Upper lobe of right lung (tissue), 1 donor: ENCODE results near the gene GPD1L. TPM values are rescaled to one million over a fixed set of nuclear protein-coding genes. Genes with fewer than 3 reads are reported as not detected.
A peak's percentile ranks its signal among the peaks of the same experiment; 100 is the strongest.

Experiments
- ATAC-seq: fragments of 200-7000 bp; cut with Tn5 transposase; one replicate; pipeline ENCODE4 v1.9.1; 2020; ENCODE audit warnings: mild to moderate bottlenecking, moderate library complexity
- DNase-seq: peaks from one replicate; pipeline ENCODE4 v3.0.0-alpha.2; 2020
- H3K27ac ChIP-seq: fragments of 200-600 bp; one replicate; pipeline ENCODE4 v1.8.0; 2022
- H3K27me3 ChIP-seq: fragments of 200-600 bp; one replicate; pipeline ENCODE4 v1.8.0; 2022; ENCODE audit warnings: mild to moderate bottlenecking
- H3K36me3 ChIP-seq: fragments of 200-600 bp; one replicate; pipeline ENCODE4 v1.8.0; 2022
- H3K4me1 ChIP-seq: fragments of 200-600 bp; one replicate; pipeline ENCODE4 v1.8.0; 2022
- H3K4me3 ChIP-seq: fragments of 200-600 bp; one replicate; pipeline ENCODE4 v1.8.0; 2022; ENCODE audit warnings: mild to moderate bottlenecking
- H3K9me3 ChIP-seq: fragments of 200-600 bp; one replicate; pipeline ENCODE4 v1.8.0; 2022
- intact Hi-C: fragments of 100-400 bp; cut with DNase I; formaldehyde crosslinking; loops from one replicate; pipeline ENCODE4 v1.11.0; 2022
- total RNA-seq: library from RNA; stranded (reverse); fragmentation: NEBNext Ultra II Directional; extraction: Animal tissue kit (Norgen Biotek cat#: 25700); gene quantifications from one replicate; pipeline ENCODE4 v1.2.1, GENCODE V29; 2021
- TF ChIP-seq, protein P1 (sequence below): fragments of 200-600 bp; IDR thresholded peaks from one replicate; pipeline ENCODE4 v1.8.0; 2022; ENCODE audit warnings: antibody characterized with exemption
- donor health status: DM: no; HTN: yes; CAD: no; lungs with severe emphysema.

The GPD1L gene
- total RNA-seq, 1 donor from 2014 or later, result 84.1 TPM

DNA sequence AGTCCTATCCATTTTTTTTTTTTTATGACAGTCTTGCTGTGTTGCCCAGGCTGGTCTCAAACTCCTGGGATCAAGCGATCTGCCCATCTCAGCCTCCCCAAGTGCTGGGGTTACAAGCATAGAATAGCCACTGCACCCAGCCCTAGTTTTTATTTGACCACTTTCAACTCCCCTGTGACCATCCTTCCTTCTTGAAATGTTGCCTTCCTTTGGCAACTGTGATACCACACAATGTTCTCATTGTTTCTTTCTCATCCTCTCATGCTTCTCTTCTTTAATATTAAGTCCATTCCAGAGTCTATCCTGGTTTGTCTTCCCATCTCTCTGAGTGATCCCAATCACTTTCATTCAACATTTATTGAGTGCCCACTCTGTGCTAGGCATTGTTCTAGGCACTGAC lies 7.9 kb upstream of the GPD1L start:
- Histone ChIP-seq H3K36me3 (no peaks in the 10 kb centered on the region), H3K9me3 (peaks cover 14% of the 10 kb centered on the region), H3K27ac (no peak overlapping the region), H3K27me3 (no peaks in the 10 kb centered on the region), H3K4me3 (no peak overlapping the region), H3K4me1 (no peaks in the 10 kb centered on the region)
- DNase-seq (no peak), ATAC-seq (no peak)
- intact Hi-C loops, result no loop called here
- TF ChIP-seq, protein P1, sequence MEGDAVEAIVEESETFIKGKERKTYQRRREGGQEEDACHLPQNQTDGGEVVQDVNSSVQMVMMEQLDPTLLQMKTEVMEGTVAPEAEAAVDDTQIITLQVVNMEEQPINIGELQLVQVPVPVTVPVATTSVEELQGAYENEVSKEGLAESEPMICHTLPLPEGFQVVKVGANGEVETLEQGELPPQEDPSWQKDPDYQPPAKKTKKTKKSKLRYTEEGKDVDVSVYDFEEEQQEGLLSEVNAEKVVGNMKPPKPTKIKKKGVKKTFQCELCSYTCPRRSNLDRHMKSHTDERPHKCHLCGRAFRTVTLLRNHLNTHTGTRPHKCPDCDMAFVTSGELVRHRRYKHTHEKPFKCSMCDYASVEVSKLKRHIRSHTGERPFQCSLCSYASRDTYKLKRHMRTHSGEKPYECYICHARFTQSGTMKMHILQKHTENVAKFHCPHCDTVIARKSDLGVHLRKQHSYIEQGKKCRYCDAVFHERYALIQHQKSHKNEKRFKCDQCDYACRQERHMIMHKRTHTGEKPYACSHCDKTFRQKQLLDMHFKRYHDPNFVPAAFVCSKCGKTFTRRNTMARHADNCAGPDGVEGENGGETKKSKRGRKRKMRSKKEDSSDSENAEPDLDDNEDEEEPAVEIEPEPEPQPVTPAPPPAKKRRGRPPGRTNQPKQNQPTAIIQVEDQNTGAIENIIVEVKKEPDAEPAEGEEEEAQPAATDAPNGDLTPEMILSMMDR, result no peak

DNA sequence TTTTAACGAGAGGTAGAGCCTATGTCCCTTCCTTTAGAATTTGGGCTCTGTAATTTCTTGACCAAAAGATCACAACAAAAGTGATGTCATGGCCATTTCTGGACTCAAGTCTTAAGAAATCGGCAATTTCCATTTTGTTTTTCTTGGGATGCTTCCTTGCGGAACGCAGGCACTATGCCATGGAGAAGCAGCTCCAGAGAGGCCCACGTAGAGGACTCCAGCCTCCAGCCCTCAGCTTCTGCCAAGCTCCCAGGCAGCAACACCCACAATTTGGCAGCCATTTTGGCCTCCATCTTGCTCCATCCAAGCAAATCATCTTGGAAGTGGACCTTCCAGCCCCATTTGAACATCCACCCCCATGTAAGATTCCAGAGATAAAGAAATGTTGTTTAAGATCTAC lies 6.0 kb upstream of the GPD1L start:
- intact Hi-C loops, result no loop called here
- H3K27me3 ChIP-seq, result no peaks in the 10 kb centered on the region
- H3K27ac ChIP-seq, result no peak overlapping the region
- TF ChIP-seq, protein P1, result no peak
- ATAC-seq, result no peak
- DNase-seq, result no peak
- H3K36me3 ChIP-seq, result no peaks in the 10 kb centered on the region
- H3K9me3 ChIP-seq, result peaks cover 14% of the 10 kb centered on the region
- no peaks in the 10 kb centered on the region for H3K4me1 ChIP-seq
- H3K4me3 ChIP-seq, result no peak overlapping the region

DNA sequence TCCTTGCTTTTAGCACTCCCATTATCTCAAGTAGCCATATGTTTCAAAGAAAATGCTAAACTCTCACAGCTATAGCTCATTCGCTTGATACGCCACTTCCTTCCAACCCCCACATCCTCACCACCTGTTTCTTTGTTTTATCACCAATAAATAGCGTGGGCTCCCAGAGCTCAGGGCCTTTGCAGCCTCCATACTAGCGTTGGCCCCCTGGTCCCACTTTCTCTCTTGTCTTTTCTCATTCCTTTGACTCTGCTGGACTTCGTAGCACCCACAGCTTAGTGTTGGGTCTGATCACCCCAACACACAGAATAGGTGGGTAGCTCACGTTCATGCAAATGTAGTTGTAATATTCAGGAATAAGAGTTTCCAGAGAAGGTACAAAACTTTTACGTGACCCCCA lies 4.1 kb upstream of the GPD1L start:
- Histone ChIP-seq H3K9me3 (peaks cover 14% of the 10 kb centered on the region), H3K27ac (no peak overlapping the region), H3K4me1 (peaks cover 5% of the 10 kb centered on the region), H3K4me3 (no peak overlapping the region), H3K36me3 (no peaks in the 10 kb centered on the region), H3K27me3 (no peaks in the 10 kb centered on the region)
- ATAC-seq, result no peak
- TF ChIP-seq, protein P1, result no peak
- intact Hi-C loops, result no loop called here
- no peak for DNase-seq

DNA sequence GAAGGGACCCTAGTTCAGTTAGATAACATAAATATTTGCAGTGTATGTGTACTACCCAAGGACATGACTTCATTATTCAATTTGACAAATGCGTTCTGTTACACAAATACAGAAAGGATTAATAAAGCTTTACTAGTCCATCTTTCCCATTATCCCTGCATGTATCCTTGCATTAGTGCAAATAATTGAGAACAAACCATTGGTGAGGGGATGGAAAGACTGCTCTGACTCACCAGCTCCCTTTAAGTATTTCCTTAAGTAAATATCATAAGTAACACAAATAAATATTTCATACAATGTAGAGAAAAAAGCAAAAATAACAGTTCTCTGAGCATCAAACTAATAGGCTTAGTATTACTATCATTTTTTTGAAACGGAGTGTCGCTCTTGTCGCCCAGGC lies 1.9 kb upstream of the GPD1L start:
- Histone ChIP-seq H3K9me3 (peaks cover 14% of the 10 kb centered on the region), H3K36me3 (no peaks in the 10 kb centered on the region), H3K4me3 (no peak overlapping the region), H3K27ac (no peak overlapping the region), H3K27me3 (no peaks in the 10 kb centered on the region), H3K4me1 (peaks cover 27% of the 10 kb centered on the region)
- ATAC-seq, result no peak
- no peak for DNase-seq
- TF ChIP-seq, protein P1, result no peak
- intact Hi-C loops, result no loop called here

DNA sequence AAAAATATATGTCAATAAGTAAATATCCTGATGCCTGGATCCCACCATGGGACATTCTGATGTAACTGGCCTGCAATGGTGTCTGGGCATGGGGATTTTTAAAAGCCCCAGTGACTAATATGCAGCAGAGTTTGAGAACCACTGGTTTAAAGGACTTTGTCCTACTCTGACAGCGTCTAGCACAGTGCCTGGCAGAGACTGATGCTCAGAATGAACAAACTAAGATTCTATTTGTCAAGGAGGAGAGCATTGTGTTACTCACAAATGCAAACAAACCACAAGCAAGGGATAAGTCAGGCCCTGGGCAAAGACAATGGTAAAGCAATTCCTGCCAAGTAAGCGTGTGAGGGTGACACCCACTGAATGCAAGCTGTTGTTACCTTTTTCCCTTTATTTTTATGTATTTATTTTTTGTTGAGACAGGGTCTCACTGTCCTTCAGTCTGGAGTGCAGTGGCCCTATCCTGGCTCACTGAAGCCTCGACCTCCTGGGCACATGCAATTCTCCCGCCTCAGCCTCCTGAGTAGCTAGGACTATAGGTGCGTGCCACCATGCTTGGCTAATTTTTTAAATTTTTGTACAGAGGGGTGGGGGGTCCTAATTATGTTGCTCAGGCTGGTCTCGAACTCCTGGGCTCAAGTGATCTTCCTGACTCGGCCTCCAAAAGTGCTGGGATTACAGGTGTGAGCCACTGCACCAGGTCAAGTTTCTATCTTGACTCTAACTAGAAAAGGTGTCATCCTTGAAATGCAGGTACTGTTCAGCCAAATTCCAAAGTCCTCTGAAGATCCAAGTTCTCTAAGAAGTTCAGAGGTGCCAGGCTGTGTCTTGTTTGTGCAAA lies 909 bp upstream of the GPD1L start:
- no peak for DNase-seq

More for the DNA sequence above, 909 bp upstream of the GPD1L start:
- Histone ChIP-seq H3K4me3 (peak overlapping the region; percentile 81), H3K9me3 (peaks cover 14% of the 10 kb centered on the region), H3K27ac (peak overlapping the region; percentile 67), H3K36me3 (no peaks in the 10 kb centered on the region), H3K27me3 (no peaks in the 10 kb centered on the region), H3K4me1 (peaks cover 37% of the 10 kb centered on the region)
- ATAC-seq, result no peak
- intact Hi-C loops, result no loop called here
- TF ChIP-seq, protein P1, result no peak
